Neural cell (in vitro differentiated cells): Measurements from ENCODE around the gene COBL. TPM values are rescaled to one million over a fixed set of nuclear protein-coding genes. Genes with fewer than 3 reads are reported as not detected.

Experiments used
- H2AFZ ChIP-seq: fragments of 200-600, 300-800 bp; sonication (generic), shearing (Covaris generic); 2 replicates; pipeline ENCODE4 v1.6.0; 2014; ENCODE audit warnings: low read depth, mild to moderate bottlenecking, antibody characterized with exemption, low read length, moderate library complexity
- H3F3A ChIP-seq: fragments of 200-600 bp; shearing (Covaris generic); 2 replicates; pipeline ENCODE4 v1.6.1; 2016; ENCODE audit warnings: mild to moderate bottlenecking, moderate library complexity, mixed read lengths, antibody characterized with exemption, low read length; ENCODE audit not compliant: insufficient read depth, poor library complexity, severe bottlenecking
- H3K27ac ChIP-seq: fragments of 200-600, 300-800 bp; sonication (generic), shearing (Covaris generic); 2 replicates; pipeline ENCODE4 v1.5.1; 2014; ENCODE audit warnings: mild to moderate bottlenecking, low read length, moderate library complexity
- H3K27me3 ChIP-seq: fragments of 300-800, 200-600 bp; sonication (generic), shearing (Covaris generic); 2 replicates; pipeline ENCODE4 v1.6.0; 2014; ENCODE audit warnings: mild to moderate bottlenecking, low read depth, low read length, moderate library complexity; ENCODE audit not compliant: insufficient read depth
- H3K36me3 ChIP-seq: fragments of 300-800, 200-600 bp; sonication (generic), shearing (Covaris generic); 2 replicates; pipeline ENCODE4 v1.5.1; 2014; ENCODE audit warnings: mild to moderate bottlenecking, antibody characterized with exemption, low read length, moderate library complexity; ENCODE audit not compliant: insufficient read depth
- H3K4me2 ChIP-seq: fragments of 300-800, 200-600 bp; sonication (generic), shearing (Covaris generic); 2 replicates; pipeline ENCODE4 v1.6.0; 2014; ENCODE audit warnings: mild to moderate bottlenecking, low read length
- H3K4me3 ChIP-seq: fragments of 300-800, 200-600 bp; sonication (generic), shearing (Covaris generic); 2 replicates; pipeline ENCODE4 v1.5.1; 2014; ENCODE audit warnings: mild to moderate bottlenecking, low read length, moderate library complexity
- H3K79me2 ChIP-seq: fragments of 200-600 bp; shearing (Covaris generic); replicated peaks from 2 replicates; pipeline ENCODE4 v1.6.0; 2014; ENCODE audit warnings: mild to moderate bottlenecking, low read length, moderate library complexity; ENCODE audit not compliant: insufficient read depth
- H3K9ac ChIP-seq: fragments of 300-800, 200-600 bp; sonication (generic), shearing (Covaris generic); 2 replicates; pipeline ENCODE4 v1.6.1; 2016; ENCODE audit warnings: mild to moderate bottlenecking, low read length, mixed read lengths
- H3K9me2 ChIP-seq: fragments of 200-600 bp; shearing (Covaris generic); 2 replicates; pipeline ENCODE4 v1.6.1; 2016; ENCODE audit warnings: mild to moderate bottlenecking, low read length, mixed read lengths; ENCODE audit not compliant: insufficient read depth
- H3K9me3 ChIP-seq: fragments of 200-600, 300-800 bp; sonication (generic), shearing (Covaris generic); 2 replicates; pipeline ENCODE4 v1.6.1; 2016; ENCODE audit warnings: mild to moderate bottlenecking, mixed run types, low read length, moderate library complexity, mixed read lengths
- H4K20me1 ChIP-seq: fragments of 200-600 bp; shearing (Covaris generic); 2 replicates; pipeline ENCODE4 v1.6.1; 2016; ENCODE audit warnings: mild to moderate bottlenecking, mixed run types; ENCODE audit not compliant: insufficient read depth
- CTCF ChIP-seq: fragments of 450-650 bp; IDR thresholded peaks from 2 replicates; pipeline ENCODE4 v1.5.1; 2014; ENCODE audit warnings: antibody characterized with exemption, mild to moderate bottlenecking, moderate library complexity; ENCODE audit not compliant: poor library complexity, severe bottlenecking
- EP300 ChIP-seq: fragments of 450-650 bp; conservative IDR thresholded peaks from 2 replicates; pipeline ENCODE4 v1.6.1; 2014; ENCODE audit warnings: antibody characterized with exemption, mild to moderate bottlenecking, moderate library complexity; ENCODE audit not compliant: poor library complexity, severe bottlenecking
- EZH2 ChIP-seq: fragments of 200-600, 300-800 bp; shearing (Covaris generic), sonication (generic); IDR thresholded peaks from 2 replicates; pipeline ENCODE4 v1.6.1; 2014; ENCODE audit warnings: antibody characterized with exemption, low read length, borderline replicate concordance, mild to moderate bottlenecking; ENCODE audit not compliant: insufficient read depth, poor library complexity, severe bottlenecking
- MXI1 ChIP-seq: fragments of 450-650 bp; conservative IDR thresholded peaks from 2 replicates; pipeline ENCODE4 v1.6.1; 2014; ENCODE audit warnings: antibody characterized with exemption, mild to moderate bottlenecking; ENCODE audit not compliant: poor library complexity, severe bottlenecking
- RAD21 ChIP-seq: fragments of 450-650 bp; conservative IDR thresholded peaks from 2 replicates; pipeline ENCODE4 v1.6.1; 2014; ENCODE audit warnings: antibody characterized with exemption, mild to moderate bottlenecking, moderate library complexity
- SMC3 ChIP-seq: fragments of 450-650 bp; conservative IDR thresholded peaks from 2 replicates; pipeline ENCODE4 v1.6.1; 2014; ENCODE audit warnings: antibody characterized with exemption, mild to moderate bottlenecking, moderate library complexity; ENCODE audit not compliant: poor library complexity
- TAF1 ChIP-seq: IDR thresholded peaks from 2 replicates; pipeline ENCODE4 v1.6.1; 2012; ENCODE audit warnings: low read depth
- polyA plus RNA-seq: library from polyadenylated mRNA; depleted of rRNA; stranded (reverse); fragments of >200 nt; gene quantifications from 2 replicates; pipeline ENCODE4 v1.2.3, GENCODE V29; 2014

COBL gene
- polyA plus RNA-seq, 1 donor from 2014 or later, result 0.12 TPM

DNA sequence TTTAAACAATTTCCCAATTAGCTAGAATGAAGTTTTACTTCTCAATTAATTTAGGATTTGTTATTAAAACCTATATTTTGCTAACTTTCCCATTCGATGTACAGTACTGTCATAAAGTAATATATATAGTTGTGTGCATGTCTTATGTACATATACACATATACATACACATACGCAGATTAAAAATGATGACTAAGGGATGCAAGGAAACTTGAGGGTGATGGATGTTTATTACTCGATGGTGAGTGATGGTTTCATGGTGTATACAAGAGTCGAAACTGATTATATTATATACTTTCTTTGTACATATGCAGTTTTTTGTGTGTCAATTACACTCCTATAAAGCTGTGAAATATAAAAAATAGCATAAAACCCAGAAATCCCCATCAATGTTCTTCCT lies 248.2 kb downstream of the COBL start:
- H3K9ac ChIP-seq, result no peak overlapping the region

GRCh38 chr7:51067757-51068156 lies 248.9 kb downstream of the COBL start:
- Histone ChIP-seq H3K9me2 (no peaks in the 10 kb centered on the region), H3K36me3 (no peaks in the 10 kb centered on the region), H3K4me2 (no peak overlapping the region), H3F3A (no peaks in the 10 kb centered on the region), H3K79me2 (no peaks in the 10 kb centered on the region), H3K9me3 (no peaks in the 10 kb centered on the region), H3K4me3 (no peak overlapping the region), H3K9ac (no peak overlapping the region), H3K27ac (no peak overlapping the region), H3K27me3 (no peaks in the 10 kb centered on the region), H2AFZ (no peak overlapping the region), H4K20me1 (no peaks in the 10 kb centered on the region)
- TF ChIP-seq SMC3, result peak; percentile 74
- TF ChIP-seq MXI1, result no peak
- TF ChIP-seq TAF1, result no peak
- peak; percentile 70 for TF ChIP-seq CTCF
- TF ChIP-seq RAD21, result peak; percentile 66
- TF ChIP-seq EZH2, result no peak

More for the DNA sequence above, 248.2 kb downstream of the COBL start:
- H3K79me2 ChIP-seq, result no peaks in the 10 kb centered on the region
- no peak overlapping the region for H3K4me2 ChIP-seq
- H2AFZ ChIP-seq, result no peak overlapping the region
- no peaks in the 10 kb centered on the region for H4K20me1 ChIP-seq
- no peaks in the 10 kb centered on the region for H3K9me2 ChIP-seq
- H3K9me3 ChIP-seq, result no peaks in the 10 kb centered on the region
- no peaks in the 10 kb centered on the region for H3F3A ChIP-seq
- no peak for TF ChIP-seq SMC3
- no peak for TF ChIP-seq RAD21
- TF ChIP-seq EP300, result no peak
- no peaks in the 10 kb centered on the region for H3K36me3 ChIP-seq
- no peak overlapping the region for H3K27ac ChIP-seq
- H3K4me3 ChIP-seq, result no peak overlapping the region
- H3K27me3 ChIP-seq, result no peaks in the 10 kb centered on the region

DNA sequence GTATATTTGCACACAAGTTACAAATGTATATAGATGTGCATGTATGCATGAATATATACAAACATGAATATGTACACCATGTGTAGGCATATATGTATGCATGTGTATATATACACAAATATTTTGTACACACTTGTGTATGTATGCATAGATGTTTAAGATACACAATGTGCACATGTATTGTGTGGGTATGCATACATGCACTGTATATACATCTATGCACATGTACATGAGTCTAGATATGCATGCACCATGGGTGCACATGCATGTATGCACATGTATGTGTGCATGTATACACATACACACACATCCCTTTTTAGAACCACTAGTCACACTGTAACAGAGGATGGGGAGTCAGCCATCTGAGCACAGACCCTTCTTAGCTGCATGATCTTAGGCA lies 249.4 kb downstream of the COBL start:
- Histone ChIP-seq H3K9ac (no peak overlapping the region), H3K79me2 (no peaks in the 10 kb centered on the region), H3F3A (no peaks in the 10 kb centered on the region), H3K9me3 (no peaks in the 10 kb centered on the region), H3K36me3 (no peaks in the 10 kb centered on the region), H4K20me1 (no peaks in the 10 kb centered on the region), H3K4me3 (no peak overlapping the region), H2AFZ (no peak overlapping the region), H3K27ac (no peak overlapping the region), H3K9me2 (no peaks in the 10 kb centered on the region), H3K4me2 (no peak overlapping the region), H3K27me3 (no peaks in the 10 kb centered on the region)
- no peak for TF ChIP-seq RAD21
- no peak for TF ChIP-seq MXI1
- no peak for TF ChIP-seq EP300
- no peak for TF ChIP-seq EZH2
